KBM-7 (cell line): ENCODE results near the gene KMT2D.

Experiments used
- DNase-seq: peaks from one replicate; pipeline ENCODE4 v3.0.0-alpha.2; 2015
- in situ Hi-C: fragments of 300-500 bp; cut with MboI; formaldehyde crosslinking; loops from 2 replicates; pipeline ENCODE4 v1.14.3; 2020; ENCODE audit warnings: low sequenced_read_pairs, low pct_unique_long_range_greater_than_20kb, mixed read lengths

KMT2D gene

GRCh38 chr12:49055978-49056754, 4.4 kb downstream of the KMT2D start:
- DNase-seq, result peak; percentile 93
- in situ Hi-C loops, result no loop called here

- in situ Hi-C loops, result no loop called here
- no peak for DNase-seq
Measured at GRCh38 chr12:49055092-49055491, 5.5 kb downstream of the KMT2D start.

DNA sequence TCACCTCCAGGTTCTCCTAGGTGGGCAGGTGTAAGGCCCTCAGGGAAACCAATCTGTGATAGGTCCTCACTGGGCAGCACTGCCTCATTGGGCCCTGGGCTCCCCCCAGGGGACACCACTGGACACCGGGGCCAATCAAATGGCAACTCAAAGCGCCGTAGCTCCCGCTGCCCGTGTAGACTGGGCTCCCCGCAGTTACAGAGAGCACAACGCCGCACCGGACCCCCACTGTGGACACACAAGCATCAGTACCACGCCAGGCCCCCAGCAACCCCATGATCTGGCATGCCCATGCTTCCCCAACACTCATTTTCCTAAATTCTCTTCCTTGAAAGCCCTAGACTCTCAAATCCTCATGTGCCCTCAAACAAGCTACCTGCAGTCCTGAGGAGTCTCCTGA, 6.1 kb downstream of the KMT2D start:
- in situ Hi-C loops, result no loop called here
- no peak for DNase-seq

- DNase-seq, result no peak
- in situ Hi-C loops, result no loop called here
Measured at GRCh38 chr12:49054096-49054495, 6.5 kb downstream of the KMT2D start.

- DNase-seq, result no peak
- in situ Hi-C loops, result no loop called here
Measured at GRCh38 chr12:49052451-49053208, 8.0 kb downstream of the KMT2D start.

DNA sequence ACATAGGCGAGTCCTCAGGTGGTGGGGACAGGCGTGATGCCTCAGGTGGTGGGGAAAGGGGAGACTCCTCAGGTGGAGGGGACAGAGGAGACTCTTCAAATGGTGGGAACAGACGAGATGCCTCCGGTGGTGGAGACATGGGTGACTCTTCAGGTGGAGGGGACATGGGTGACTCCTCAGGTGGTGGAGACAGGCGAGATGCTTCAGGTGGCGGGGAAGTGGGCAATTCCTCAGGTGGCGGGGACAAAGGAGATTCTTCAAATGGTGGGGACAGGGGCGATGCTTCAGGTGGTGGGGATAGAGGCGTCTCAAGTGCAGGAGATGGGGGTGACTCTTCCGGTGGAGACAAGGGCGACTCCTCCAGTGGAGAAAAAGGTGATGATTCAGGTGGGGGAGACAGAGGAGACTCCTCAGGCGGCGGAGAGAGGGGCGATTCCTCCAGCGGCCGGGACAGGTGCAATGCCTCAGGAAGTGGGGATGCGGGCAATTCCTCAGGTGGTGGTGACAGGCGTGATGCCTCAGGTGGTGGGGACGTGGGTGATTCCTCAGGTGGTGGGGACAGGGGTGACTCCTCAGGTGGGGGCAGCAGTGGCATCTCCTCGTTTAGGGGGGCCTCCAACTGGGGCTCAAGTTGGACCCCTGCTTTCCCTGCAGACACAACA, 8.7 kb downstream of the KMT2D start:
- in situ Hi-C loops, result no loop called here
- no peak for DNase-seq

GRCh38 chr12:49051373-49051764, 9.2 kb downstream of the KMT2D start:
- DNase-seq, result no peak
- in situ Hi-C loops, result no loop called here

GRCh38 chr12:49050507-49051372, 9.9 kb downstream of the KMT2D start:
- in situ Hi-C loops, result no loop called here
- no peak for DNase-seq

GRCh38 chr12:49049566-49050224, 10.9 kb downstream of the KMT2D start:
- no peak for DNase-seq
- in situ Hi-C loops, result no loop called here

- in situ Hi-C loops, result no loop called here
- DNase-seq, result no peak
Measured at GRCh38 chr12:49048953-49049352, 11.6 kb downstream of the KMT2D start.

- in situ Hi-C loops, result no loop called here
- no peak for DNase-seq
Measured at GRCh38 chr12:49046129-49046895, 14.3 kb downstream of the KMT2D start.

- no peak for DNase-seq
- in situ Hi-C loops, result no loop called here
Measured at GRCh38 chr12:49044660-49045059, 15.9 kb downstream of the KMT2D start.

DNA sequence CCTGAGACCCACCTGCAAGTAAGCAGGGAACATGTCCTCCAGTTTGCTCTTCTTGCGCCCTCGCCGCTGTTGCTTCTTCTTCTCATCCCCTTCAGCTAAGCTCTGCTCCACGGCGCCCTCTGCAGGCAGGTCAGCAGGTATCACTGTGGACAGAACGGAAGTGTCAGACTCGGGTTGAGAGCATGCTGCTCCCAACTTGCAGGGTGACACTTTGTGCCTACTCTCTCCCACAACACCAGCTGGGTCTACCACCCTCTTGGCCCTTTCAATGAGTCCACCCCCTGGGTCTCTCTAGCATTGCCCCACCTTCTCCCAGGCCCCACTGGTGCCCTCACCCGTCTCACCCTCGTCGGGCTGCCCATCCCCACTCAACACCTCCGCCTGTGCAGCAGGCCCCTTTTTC, 16.7 kb downstream of the KMT2D start:
- in situ Hi-C loops, result no loop called here
- peak; percentile 75 for DNase-seq

DNA sequence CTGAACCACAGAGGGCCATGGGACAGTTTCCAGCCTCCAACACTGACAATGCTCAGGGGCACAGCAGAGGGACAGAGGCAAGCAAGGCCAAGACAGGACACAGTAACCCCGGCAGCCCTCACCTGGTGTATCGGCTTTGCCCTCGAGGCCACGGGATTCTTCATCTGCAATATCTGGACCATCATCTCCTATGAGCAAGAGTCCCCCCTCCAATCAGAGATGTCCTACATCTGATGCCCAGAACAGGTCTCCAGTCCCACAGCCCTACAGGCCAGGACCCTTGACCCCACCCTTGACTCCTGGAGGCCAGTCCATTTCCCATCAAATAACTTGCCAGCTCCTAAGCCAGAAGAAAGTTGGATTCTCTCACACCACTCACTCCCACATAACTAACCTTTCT, 17.4 kb downstream of the KMT2D start:
- DNase-seq, result no peak
- in situ Hi-C loops, result no loop called here

GRCh38 chr12:49041881-49042484, 18.6 kb downstream of the KMT2D start:
- no peak for DNase-seq
- in situ Hi-C loops, result no loop called here

- DNase-seq, result no peak
- in situ Hi-C loops, result no loop called here
Measured at GRCh38 chr12:49041036-49041880, 19.3 kb downstream of the KMT2D start.

- in situ Hi-C loops, result no loop called here
Measured at GRCh38 chr12:49040364-49040855, 20.2 kb downstream of the KMT2D start.

More at GRCh38 chr12:49040364-49040855, 20.2 kb downstream of the KMT2D start:
- no peak for DNase-seq
